ENCODE measurements around the gene CCDC171. TPM values are rescaled to one million over a fixed set of nuclear protein-coding genes. Genes with fewer than 3 reads are reported as not detected.
A peak's percentile ranks its signal among the peaks of the same experiment; 100 is the strongest.

CCDC171 gene
- total RNA-seq, 2 donors from 2014 or later: 4.3 to 6.4 TPM

DNA sequence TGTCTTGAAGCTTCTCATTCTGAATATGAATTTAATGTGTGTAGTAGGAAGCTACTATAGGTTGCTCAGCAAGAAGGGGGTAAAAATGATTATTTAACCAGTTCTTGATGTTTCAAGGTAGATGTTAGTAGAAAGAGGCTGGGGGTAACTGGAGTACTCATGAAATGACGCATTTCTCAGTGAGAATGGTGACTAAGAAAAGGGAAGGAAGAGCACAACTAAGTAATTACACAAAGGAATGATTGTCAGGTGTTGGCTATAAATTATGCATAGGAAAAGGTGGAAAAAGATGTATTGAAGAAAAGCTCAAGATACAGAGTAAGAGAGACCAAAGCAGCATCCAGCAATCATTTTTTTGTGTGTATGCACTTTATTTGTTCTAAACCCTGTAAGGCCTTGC lies 40.6 kb upstream of the CCDC171 start:
- Histone ChIP-seq H3K4me3 (no peak overlapping the region), H3K27me3 (replicated peaks; ENCODE audit: insufficient read depth) (no peaks in the 10 kb centered on the region), H3K36me3 (peaks cover 2% of the 10 kb centered on the region), H3K9me3 (no peaks in the 10 kb centered on the region), H3K4me1 (ENCODE audit: control insufficient read depth in 1 of 2, low read depth in 2 of 2) (peaks cover 23 to 27% of the 10 kb centered on the region in 2 donors), H3K27ac (peak overlapping the region in 1 of 2 donors; percentile 6)
- ATAC-seq (ENCODE audit: insufficient number of reproducible peaks, low FRiP score, low read depth): no peak
- TF ChIP-seq, protein P1, sequence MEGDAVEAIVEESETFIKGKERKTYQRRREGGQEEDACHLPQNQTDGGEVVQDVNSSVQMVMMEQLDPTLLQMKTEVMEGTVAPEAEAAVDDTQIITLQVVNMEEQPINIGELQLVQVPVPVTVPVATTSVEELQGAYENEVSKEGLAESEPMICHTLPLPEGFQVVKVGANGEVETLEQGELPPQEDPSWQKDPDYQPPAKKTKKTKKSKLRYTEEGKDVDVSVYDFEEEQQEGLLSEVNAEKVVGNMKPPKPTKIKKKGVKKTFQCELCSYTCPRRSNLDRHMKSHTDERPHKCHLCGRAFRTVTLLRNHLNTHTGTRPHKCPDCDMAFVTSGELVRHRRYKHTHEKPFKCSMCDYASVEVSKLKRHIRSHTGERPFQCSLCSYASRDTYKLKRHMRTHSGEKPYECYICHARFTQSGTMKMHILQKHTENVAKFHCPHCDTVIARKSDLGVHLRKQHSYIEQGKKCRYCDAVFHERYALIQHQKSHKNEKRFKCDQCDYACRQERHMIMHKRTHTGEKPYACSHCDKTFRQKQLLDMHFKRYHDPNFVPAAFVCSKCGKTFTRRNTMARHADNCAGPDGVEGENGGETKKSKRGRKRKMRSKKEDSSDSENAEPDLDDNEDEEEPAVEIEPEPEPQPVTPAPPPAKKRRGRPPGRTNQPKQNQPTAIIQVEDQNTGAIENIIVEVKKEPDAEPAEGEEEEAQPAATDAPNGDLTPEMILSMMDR (IDR thresholded peaks at IDR 0.05): no peak
- DNase-seq (ENCODE audit: low spot score): no peak

DNA sequence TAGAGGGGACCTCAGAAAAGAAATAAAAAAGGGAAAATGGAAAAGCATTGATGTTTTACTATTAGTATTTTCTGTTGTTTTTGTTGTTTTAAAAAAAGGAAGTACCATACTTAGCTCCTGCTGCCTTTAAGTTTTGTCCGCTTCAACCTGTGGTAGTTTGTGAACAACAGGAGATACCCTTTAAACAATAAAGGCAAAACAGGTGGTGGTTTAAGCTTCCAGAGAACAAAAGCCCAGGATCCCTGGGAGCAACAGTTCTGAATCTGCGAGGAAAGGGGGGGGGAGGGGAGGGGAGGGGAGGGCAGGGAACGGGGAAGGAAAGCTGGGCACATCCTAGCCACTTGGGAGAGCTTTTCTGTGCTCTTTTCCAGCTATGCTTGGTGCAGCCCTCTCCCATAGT lies 40.0 kb upstream of the CCDC171 start:
- DNase-seq (ENCODE audit: low spot score): no peak
- Histone ChIP-seq H3K9me3 (no peaks in the 10 kb centered on the region), H3K27me3 (replicated peaks; ENCODE audit: insufficient read depth) (no peaks in the 10 kb centered on the region), H3K4me3 (no peak overlapping the region), H3K4me1 (ENCODE audit: control insufficient read depth in 1 of 2, low read depth in 2 of 2) (peaks cover 21 to 23% of the 10 kb centered on the region in 2 donors), H3K27ac (no peak overlapping the region), H3K36me3 (no peaks in the 10 kb centered on the region)
- ATAC-seq (ENCODE audit: insufficient number of reproducible peaks, low FRiP score, low read depth): no peak
- TF ChIP-seq, protein P1 (IDR thresholded peaks at IDR 0.05): no peak

GRCh38 chr9:15513335-15513734 lies 39.5 kb upstream of the CCDC171 start:
- DNase-seq (ENCODE audit: low spot score) (no peak), ATAC-seq (ENCODE audit: insufficient number of reproducible peaks, low FRiP score, low read depth) (no peak)
- Histone ChIP-seq H3K4me3 (no peak overlapping the region), H3K27ac (no peak overlapping the region), H3K4me1 (ENCODE audit: control insufficient read depth in 1 of 2, low read depth in 2 of 2) (peaks cover 18 to 19% of the 10 kb centered on the region in 2 donors), H3K36me3 (no peaks in the 10 kb centered on the region), H3K9me3 (no peaks in the 10 kb centered on the region), H3K27me3 (replicated peaks; ENCODE audit: insufficient read depth) (no peaks in the 10 kb centered on the region)
- TF ChIP-seq, protein P1 (IDR thresholded peaks at IDR 0.05): no peak

- no peaks in the 10 kb centered on the region for H3K9me3 ChIP-seq
- DNase-seq (ENCODE audit: low spot score) (no peak), ATAC-seq (ENCODE audit: insufficient number of reproducible peaks, low FRiP score, low read depth) (no peak)
- no peaks in the 10 kb centered on the region for H3K4me1 ChIP-seq (ENCODE audit: control insufficient read depth in 1 of 2, low read depth in 2 of 2)
- H3K27me3 ChIP-seq (replicated peaks; ENCODE audit: insufficient read depth): no peaks in the 10 kb centered on the region
- TF ChIP-seq, protein P1 (IDR thresholded peaks at IDR 0.05): no peak
- no peaks in the 10 kb centered on the region for H3K36me3 ChIP-seq
- no peak overlapping the region for H3K4me3 ChIP-seq
- H3K27ac ChIP-seq: no peak overlapping the region
These were observed 33.0 kb upstream of the CCDC171 start for GRCh38 chr9:15519831-15520230.

DNA sequence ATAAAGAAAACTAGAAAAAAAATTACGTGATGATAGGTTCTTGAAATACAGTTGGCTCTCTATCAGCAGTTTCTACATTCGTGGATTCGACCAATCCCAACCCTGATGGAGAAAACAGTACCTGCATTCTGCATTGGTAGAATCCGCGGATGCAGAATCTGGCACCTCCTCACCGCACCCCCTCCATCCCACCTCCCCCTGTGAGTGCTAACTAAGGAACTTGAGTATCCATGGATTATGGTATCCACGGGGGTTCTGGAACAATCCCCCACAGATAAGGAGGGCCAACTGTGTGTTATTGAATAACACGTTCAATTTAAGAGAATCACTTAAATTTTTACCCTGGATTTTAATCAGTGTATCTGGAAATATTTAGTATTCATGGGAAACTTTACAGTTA lies 31.6 kb upstream of the CCDC171 start:
- H3K27ac ChIP-seq: no peak overlapping the region
- TF ChIP-seq, protein P1 (IDR thresholded peaks at IDR 0.05): no peak
- H3K27me3 ChIP-seq (replicated peaks; ENCODE audit: insufficient read depth): no peaks in the 10 kb centered on the region
- H3K4me3 ChIP-seq: no peak overlapping the region
- no peaks in the 10 kb centered on the region for H3K36me3 ChIP-seq
- DNase-seq (ENCODE audit: low spot score) (no peak), ATAC-seq (ENCODE audit: insufficient number of reproducible peaks, low FRiP score, low read depth) (no peak)
- H3K9me3 ChIP-seq: no peaks in the 10 kb centered on the region
- no peaks in the 10 kb centered on the region for H3K4me1 ChIP-seq (ENCODE audit: control insufficient read depth in 1 of 2, low read depth in 2 of 2)
